Stimulated activated CD8-positive, alpha-beta memory T cell treated with anti-CD3 and anti-CD28 coated beads, Interleukin-7, amount 100 ng/mL, for 24 hours (primary cell): Measurements from ENCODE around the gene KCNK13.
"Not testable (repeated sequence)": the region's sequence is repeated elsewhere in the genome, so short reads cannot be mapped to it uniquely, and the experiment has no call there.

Source experiments
- DNase-seq: peaks from one replicate; pipeline ENCODE4 v3.0.0-alpha.2; 2020; ENCODE audit warnings: low read depth

Gene KCNK13

DNA sequence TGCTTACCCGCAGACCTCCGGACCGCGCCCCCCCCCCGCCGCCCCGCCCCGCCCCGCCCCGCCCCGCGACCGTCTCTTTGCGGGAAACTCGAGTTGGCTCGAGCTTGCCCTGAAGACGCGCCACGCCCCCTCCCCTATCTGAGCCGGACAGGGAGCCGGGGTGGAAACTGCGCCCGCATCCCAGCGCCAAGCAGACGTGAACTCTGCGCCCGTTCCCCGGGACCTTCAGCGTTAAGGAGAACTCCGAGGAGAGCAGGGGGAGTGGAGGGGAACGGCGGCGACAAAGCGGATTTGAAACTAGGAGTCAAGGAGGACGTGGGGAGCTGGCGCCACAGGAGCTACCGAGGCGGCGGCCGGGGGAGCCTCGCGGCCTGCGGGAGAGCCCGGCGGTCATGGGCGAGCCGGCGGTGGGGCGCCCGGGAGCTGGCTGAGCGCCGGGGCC, at the start of gene KCNK13:
Gene KCNK13, plus strand, starts transcription at position 310 of the 442 bp plus-strand sequence. CDS start 212 bp downstream, outside the sequence.
- no peak for DNase-seq

DNA sequence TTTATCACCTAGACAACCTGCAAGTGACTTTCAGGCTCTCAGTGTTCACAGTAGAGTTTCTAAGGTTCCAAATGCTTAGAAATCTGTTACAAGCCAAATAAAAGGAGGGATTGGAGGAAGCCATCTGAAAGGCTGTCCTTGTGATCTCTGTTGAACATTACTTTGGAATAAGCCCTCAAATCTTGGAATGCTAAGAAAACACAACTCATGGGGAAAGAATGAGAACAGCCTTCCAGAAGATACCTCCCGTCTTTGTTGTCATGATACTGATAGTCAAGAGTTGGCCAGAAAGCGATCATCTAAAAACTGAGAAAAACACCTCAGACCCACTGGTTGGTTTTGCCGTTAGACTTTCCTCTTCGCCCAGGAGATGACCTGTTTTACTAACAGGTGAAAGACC, 44.4 kb upstream of the KCNK13 start:
- DNase-seq = no peak

DNA sequence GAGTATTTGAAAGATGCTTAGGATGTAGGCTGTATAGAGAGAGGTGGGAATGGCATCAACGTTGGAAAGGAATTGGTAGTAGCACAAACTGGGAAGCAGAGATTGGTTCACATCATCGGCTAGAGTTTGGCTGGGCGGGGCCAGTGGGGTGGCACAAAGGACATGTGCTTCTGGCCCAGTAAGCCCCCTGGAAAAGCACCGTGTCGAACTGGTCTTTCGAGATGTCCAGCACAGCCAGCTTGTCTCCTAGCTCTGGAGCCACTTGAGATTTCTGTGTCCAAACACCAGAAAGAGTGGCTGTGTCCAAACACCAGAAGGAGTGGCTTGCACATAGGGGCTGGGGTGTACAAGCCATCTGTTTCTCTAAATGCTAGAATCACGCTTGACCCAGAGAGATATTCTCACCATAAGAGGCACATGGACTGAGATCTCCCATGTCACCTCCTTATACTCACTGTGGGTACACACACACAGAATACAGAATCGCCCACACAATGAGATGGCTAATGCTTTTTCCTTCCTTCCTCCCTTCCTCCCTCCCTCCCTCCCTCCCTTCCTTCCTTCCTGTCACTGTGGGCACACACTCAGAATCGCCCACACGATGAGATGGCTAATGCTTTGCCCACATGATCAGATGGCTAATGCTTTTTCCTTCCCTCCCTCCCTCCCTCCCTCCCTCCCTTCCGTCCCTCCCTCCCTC, 41.8 kb upstream of the KCNK13 start:
- no peak for DNase-seq

GRCh38 chr14:90023176-90023896, 38.5 kb upstream of the KCNK13 start:
- DNase-seq = no peak

DNA sequence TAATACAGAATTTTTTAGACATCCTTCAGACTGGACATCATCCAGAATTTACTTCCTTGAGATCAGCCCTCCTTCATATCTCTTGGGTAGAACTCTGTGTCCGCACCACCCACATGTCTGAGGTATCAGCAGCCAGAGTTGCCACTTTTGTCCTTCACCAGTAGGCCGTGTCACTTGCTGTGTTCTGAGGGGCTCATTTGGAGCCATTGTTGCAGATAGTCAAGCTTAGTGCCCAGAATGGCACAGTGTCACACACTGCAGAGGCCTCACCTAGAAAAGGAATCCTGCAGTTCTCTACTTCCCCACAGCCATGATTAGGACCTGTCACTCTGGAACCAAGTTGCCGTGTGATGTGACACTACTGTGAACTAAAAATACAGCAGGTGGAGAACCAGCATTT, 36.9 kb upstream of the KCNK13 start:
- DNase-seq = no peak

- not testable (repeated sequence) for DNase-seq
Observed at GRCh38 chr14:90026608-90027007, 35.2 kb upstream of the KCNK13 start.

DNA sequence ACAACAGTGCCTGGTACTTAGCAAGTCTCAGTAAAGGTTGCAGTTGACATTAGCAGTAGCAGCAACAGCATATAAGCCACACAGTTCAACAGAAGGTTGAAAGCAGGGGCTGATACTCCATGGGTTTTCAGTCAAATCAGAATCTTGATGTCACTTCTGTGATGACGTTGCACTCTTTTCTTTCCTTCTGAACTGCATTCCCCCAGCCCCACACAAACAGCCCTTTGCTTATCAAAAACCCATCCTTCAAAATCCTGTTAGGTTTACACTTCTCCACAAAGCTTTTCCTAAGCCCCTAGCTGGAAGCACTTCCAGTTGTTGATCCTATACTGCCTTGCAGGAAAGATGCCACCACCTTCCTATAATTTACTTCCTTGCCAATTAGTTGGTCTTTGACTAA, 34.0 kb upstream of the KCNK13 start:
- no peak for DNase-seq

DNA sequence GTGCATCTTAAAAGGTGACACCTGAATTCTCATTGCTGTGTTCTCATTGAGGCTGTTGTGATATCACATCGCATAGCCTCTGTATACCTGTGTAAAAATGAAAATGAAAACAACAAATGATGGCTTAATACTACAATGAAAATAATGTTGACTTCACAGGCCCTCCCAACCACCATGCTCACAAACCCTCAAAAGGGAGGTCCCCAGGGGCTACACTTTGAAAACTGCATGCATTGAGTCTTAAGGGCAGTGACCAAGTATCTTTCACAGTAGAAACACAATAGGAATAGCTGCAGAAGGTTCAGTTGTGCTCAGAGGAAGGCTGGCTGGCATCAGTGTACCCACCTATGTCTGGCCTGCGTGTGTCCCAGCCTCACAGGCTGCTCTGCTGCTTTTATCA, 27.6 kb upstream of the KCNK13 start:
- DNase-seq = no peak

GRCh38 chr14:90034835-90035525, 26.8 kb upstream of the KCNK13 start:
- DNase-seq = no peak

DNA sequence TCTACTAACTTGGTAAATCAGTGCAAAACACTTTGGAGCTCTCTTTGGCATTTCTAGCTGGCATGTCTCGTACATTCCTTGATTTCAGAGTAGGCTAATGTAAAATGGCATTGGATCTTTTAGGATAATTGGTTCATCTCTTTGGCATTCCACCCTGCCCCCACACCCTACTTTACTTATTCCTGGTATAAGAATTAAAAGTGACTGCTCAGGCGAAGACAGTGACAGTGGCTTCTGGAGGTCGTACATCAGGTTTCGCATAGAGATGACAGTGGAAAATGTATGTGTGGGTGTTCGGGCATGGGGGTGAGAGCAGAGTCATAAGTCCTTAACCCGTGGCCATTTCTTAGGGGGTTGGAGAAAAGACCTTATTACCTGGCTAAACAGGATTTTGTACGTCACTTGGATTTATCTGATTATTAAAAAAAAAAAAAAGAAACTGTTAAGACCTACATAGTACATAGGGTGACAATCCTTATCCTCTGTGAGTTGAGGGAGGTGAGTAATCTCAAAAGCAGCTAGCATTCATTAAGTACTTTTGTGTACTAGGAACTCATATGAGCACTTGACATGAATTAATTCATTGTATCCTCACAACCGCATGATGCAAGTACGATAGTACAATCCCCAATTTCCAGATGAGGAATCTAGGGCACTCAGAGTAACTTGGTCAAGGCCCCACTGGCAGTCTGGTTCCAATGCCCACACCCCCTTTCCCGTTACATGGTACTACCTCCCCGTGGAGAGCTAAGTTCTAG, 22.4 kb upstream of the KCNK13 start:
- no peak for DNase-seq

GRCh38 chr14:90040411-90040810, 21.4 kb upstream of the KCNK13 start:
- DNase-seq = no peak

GRCh38 chr14:90042496-90043252, 19.1 kb upstream of the KCNK13 start:
- no peak for DNase-seq

- DNase-seq = no peak
Observed at GRCh38 chr14:90045616-90046015, 16.2 kb upstream of the KCNK13 start.

GRCh38 chr14:90049390-90049789, 12.4 kb upstream of the KCNK13 start:
- no peak for DNase-seq

- DNase-seq = no peak
Observed at GRCh38 chr14:90050271-90050670, 11.5 kb upstream of the KCNK13 start.

DNA sequence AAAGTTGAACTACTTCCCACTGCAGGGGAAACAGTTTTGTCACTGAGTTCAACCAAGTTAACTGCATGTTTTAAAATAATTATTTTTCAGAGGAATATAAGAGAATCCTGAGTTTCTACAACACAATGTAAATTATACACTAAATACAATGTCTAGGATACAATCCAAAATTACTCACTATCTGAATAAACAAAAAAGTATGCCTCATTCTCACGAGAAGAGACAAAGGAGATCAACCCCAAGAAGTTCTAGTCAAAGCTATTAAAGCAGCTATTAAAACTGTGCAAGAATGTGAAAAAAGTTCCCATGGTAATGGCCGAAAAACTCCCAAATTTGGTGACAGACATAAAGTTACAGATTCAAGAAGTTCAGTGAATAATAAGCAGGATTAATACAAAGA, 8.8 kb upstream of the KCNK13 start:
- DNase-seq = no peak

DNA sequence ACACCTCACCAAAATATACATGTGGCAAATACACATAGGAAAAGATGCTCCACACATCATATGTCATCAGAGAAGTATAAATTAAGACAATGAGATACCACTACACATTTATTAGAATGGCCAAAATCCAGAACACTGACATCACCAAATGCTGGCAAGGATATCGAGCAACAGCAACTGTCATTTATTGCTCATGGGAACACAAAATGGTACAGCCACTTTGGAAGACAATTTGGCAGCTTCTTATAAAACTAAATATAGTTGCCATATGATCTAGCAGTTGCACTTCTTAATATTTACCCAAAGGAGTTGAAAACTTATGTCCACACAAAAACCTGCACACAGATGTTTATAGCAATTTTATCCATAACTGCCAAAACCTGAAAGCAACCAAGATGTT, 7.0 kb upstream of the KCNK13 start:
- no peak for DNase-seq

- DNase-seq = no peak
Observed at GRCh38 chr14:90056826-90057225, 5.0 kb upstream of the KCNK13 start.

GRCh38 chr14:90058876-90059458, 2.8 kb upstream of the KCNK13 start:
- DNase-seq = no peak

DNA sequence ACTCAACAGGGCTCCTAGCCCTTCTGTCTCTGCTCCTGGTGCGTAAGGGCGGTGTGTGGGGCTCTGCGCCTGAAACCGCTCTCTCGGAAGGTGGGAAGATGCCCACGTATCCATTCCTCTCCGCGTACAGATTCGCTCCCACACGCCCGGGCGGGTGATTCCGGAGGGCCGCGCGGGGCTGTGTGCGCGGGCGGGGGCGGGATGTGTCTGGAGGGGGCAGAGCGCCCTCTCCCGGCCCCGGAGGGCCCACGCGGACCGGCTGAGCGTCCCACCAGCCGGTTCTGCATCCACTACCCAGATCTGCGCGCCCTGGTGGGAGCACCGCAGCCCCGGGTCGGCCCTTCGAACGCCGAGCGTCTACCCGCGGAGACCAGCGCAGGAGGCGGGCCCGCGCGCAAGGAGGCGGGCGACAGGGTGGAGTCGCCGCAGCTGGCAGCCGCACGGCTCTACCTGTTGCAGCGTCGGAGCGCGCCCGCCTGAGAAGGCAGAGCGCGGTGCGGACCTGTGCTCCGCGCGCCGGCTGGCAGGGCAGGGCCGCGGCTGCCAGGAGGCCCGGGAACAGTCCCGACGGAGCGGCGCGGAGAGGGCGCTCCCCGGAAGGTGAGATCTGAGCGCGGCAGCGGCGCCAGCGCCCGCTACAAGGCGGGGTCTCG, 1.4 kb upstream of the KCNK13 start:
- DNase-seq = peak; percentile 14
